ENCODE results near the gene AGBL4. TPM values are rescaled to one million over a fixed set of nuclear protein-coding genes. Genes with fewer than 3 reads are reported as not detected.

AGBL4 gene
- total RNA-seq, 1 donor from 2014 or later, result not detected

GRCh38 chr1:49225464-49225863 is 798.3 kb downstream of the AGBL4 start:
- intact Hi-C loops (cut with DNase I), result no loop called here
- Histone ChIP-seq H3K27me3 (no peaks in the 10 kb centered on the region), H3K4me3 (no peak overlapping the region), H3K4me1 (no peaks in the 10 kb centered on the region), H3K36me3 (no peaks in the 10 kb centered on the region), H3K9me3 (no peaks in the 10 kb centered on the region), H3K27ac (no peak overlapping the region)
- TF ChIP-seq CTCF (IDR thresholded peaks at IDR 0.05), result no peak
- DNase-seq (ENCODE audit: low spot score in 2 of 2), result no peak

GRCh38 chr1:49213301-49213700 is 810.5 kb downstream of the AGBL4 start:
- no peak for TF ChIP-seq CTCF (IDR thresholded peaks at IDR 0.05)
- Histone ChIP-seq H3K4me1 (no peaks in the 10 kb centered on the region), H3K36me3 (no peaks in the 10 kb centered on the region), H3K27me3 (no peaks in the 10 kb centered on the region), H3K27ac (no peak overlapping the region), H3K4me3 (no peak overlapping the region), H3K9me3 (no peaks in the 10 kb centered on the region)
- DNase-seq (ENCODE audit: low spot score in 2 of 2), result no peak
- intact Hi-C loops (cut with DNase I), result no loop called here

- no peaks in the 10 kb centered on the region for H3K9me3 ChIP-seq
- no peaks in the 10 kb centered on the region for H3K27me3 ChIP-seq
- no peak overlapping the region for H3K27ac ChIP-seq
- H3K4me1 ChIP-seq, result no peaks in the 10 kb centered on the region
- no peak overlapping the region for H3K4me3 ChIP-seq
- TF ChIP-seq CTCF (IDR thresholded peaks at IDR 0.05), result no peak
- intact Hi-C loops (cut with DNase I), result no loop called here
- DNase-seq (ENCODE audit: low spot score in 2 of 2), result no peak
- no peaks in the 10 kb centered on the region for H3K36me3 ChIP-seq
These were observed 815.0 kb downstream of the AGBL4 start for GRCh38 chr1:49208712-49209111.

- intact Hi-C loops (cut with DNase I), result no loop called here
- Histone ChIP-seq H3K27me3 (no peaks in the 10 kb centered on the region), H3K4me1 (no peaks in the 10 kb centered on the region), H3K9me3 (peaks cover 0 to 5% of the 10 kb centered on the region in 2 donors), H3K27ac (no peak overlapping the region), H3K36me3 (no peaks in the 10 kb centered on the region), H3K4me3 (no peak overlapping the region)
- DNase-seq (ENCODE audit: low spot score in 2 of 2), result no peak
- TF ChIP-seq CTCF (IDR thresholded peaks at IDR 0.05), result no peak
These were observed 819.0 kb downstream of the AGBL4 start for GRCh38 chr1:49204720-49205119.

GRCh38 chr1:49200738-49201137 is 823.0 kb downstream of the AGBL4 start:
- Histone ChIP-seq H3K27me3 (no peaks in the 10 kb centered on the region), H3K4me3 (no peak overlapping the region), H3K9me3 (peaks cover 0 to 5% of the 10 kb centered on the region in 2 donors), H3K36me3 (no peaks in the 10 kb centered on the region), H3K4me1 (no peaks in the 10 kb centered on the region), H3K27ac (no peak overlapping the region)
- no peak for DNase-seq (ENCODE audit: low spot score in 2 of 2)
- no peak for TF ChIP-seq CTCF (IDR thresholded peaks at IDR 0.05)
- intact Hi-C loops (cut with DNase I), result no loop called here

- Histone ChIP-seq H3K4me3 (no peak overlapping the region), H3K4me1 (no peaks in the 10 kb centered on the region), H3K36me3 (no peaks in the 10 kb centered on the region), H3K27me3 (no peaks in the 10 kb centered on the region), H3K9me3 (peaks cover 0 to 5% of the 10 kb centered on the region in 2 donors), H3K27ac (no peak overlapping the region)
- DNase-seq (ENCODE audit: low spot score in 2 of 2), result no peak
- intact Hi-C loops (cut with DNase I), result no loop called here
- no peak for TF ChIP-seq CTCF (IDR thresholded peaks at IDR 0.05)
These were observed 824.2 kb downstream of the AGBL4 start for GRCh38 chr1:49199564-49199963.
